EH (cell line): ENCODE results near the gene TSPAN5.

ENCODE experiments used
- DNase-seq: peaks from one replicate; pipeline ENCODE4 v3.0.0-alpha.2; 2015; ENCODE audit warnings: low read depth

TSPAN5 gene

GRCh38 chr4:98585596-98585995, 72.8 kb downstream of the TSPAN5 start:
- DNase-seq: no peak

GRCh38 chr4:98584265-98584664, 74.1 kb downstream of the TSPAN5 start:
- DNase-seq: no peak

GRCh38 chr4:98583265-98583664, 75.1 kb downstream of the TSPAN5 start:
- no peak for DNase-seq

GRCh38 chr4:98581126-98581525, 77.3 kb downstream of the TSPAN5 start:
- DNase-seq: no peak

GRCh38 chr4:98577956-98578355, 80.5 kb downstream of the TSPAN5 start:
- DNase-seq: no peak

- DNase-seq: no peak
Measured at GRCh38 chr4:98574816-98575215, 83.6 kb downstream of the TSPAN5 start.

DNA sequence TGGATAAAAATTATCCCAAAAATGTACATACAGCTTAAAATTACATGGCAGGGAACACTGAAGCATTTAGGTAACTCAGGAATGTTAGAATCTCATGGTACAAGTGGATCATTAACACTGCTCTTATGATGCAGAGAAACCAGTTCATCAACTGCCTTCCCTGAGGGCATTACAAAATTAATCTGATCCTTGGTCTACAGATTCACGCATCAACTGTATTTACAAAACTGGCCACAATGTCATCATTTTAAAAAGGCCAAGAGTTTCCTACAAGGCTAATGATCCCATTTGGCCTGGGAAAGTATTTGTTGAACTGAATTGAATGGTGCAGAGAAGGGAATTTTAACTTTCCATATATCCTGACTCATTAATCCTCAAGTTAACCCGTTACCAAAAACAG, 84.6 kb downstream of the TSPAN5 start:
- DNase-seq: peak; percentile 59

DNA sequence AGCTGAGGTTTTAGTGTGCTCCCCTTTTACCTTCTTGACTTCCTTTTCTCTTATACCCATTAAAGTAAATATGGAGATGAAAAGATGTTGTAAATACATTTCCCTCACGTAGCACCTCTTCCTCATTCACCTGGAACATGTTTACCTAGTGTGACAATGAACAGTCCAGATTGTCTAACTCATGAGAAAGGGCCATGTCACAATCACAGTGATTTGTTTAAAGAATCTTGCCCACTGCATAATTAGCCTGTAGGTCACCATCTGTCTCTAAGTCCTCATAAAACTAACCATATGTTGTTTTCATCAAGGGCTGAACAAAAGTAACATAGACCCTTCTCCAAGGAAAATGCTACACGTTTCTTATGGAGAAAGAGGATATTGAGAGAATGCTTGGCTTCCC, 85.7 kb downstream of the TSPAN5 start:
- peak; percentile 32 for DNase-seq

GRCh38 chr4:98571161-98571786, 87.1 kb downstream of the TSPAN5 start:
- DNase-seq: no peak

GRCh38 chr4:98570151-98570797, 88.1 kb downstream of the TSPAN5 start:
- DNase-seq: no peak

DNA sequence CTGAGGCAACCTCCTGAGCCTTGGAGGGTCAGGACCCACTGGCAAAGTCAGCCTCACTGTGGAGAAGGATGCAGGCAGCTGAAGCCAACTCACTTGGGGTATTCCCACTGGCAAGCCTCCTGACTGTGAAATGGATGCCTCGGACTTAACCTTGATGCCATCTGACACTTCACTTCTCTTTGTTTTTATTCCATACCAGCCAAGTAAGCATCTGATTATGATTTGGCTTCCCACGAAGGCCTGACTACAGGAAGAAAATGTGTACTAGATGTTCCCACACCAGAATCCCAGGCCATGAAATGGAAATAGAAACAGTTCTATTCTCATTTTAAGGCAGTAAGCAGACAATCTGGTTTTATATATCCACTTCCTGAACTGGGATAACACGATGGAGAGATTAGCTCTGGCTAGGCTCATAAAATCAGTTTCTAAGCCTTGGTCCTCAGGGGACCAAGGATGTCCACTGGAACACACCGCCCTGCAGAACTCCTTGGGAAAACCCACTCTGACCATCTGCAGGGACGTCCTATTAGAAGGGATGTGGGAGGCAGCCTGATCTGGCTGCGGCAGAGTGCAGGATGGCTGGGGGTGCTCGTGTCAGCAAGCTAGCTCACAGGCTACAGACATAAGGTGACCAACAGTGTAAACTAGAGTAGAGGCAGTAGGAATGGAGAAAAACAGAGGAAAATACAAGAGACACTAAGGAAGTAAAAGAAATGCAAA, 89.3 kb downstream of the TSPAN5 start:
- DNase-seq: peak; percentile 58

DNA sequence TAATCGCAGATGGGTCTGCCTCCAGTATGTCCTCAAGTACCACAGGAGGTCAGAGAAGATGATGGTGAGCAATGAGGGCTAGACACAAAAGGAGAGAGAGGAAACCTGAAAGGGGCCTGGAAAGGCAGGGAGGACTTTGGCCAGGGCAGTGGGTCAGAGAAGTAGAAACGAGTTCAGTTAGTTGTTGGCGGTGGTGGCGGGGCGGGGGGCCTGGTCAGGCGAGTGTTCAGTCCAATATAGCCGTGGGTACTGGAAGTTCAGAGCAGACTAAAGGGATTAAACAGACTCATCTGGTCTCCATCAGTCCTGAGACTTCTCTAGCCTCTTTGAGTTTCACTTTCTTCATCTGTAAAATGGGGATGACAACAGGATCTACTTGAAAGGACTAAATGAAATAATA, 90.8 kb downstream of the TSPAN5 start:
- no peak for DNase-seq

DNA sequence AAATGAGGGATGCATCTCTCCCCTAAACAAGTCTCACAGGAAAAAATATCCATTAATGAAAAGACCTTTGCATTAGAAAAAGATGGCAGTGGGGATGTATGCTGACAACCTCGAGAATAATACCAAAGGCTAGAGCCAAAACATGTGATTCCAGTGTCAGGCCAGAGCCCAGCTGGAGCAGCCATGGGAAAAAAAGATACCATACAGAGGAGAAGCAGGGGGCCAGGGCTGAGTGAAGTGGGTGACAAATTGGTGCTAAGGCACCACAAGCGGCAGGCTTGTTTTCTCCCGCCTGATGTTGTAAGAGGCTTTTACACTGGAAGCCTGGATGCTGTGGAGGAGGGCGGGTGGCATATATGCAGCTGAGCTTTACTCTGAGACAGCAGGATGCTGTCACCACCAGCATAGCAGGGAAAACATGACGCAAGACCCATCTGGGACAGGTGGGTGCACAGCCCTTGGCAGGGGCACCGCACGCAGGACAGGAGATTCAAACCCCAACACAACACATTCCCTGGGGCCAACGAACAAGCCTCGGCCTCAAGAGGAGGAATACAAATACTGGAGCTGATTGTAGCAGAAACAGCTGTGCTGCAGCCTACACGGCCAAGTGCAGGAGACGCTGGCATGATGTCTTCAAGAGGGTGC, 91.9 kb downstream of the TSPAN5 start:
- DNase-seq: no peak

DNA sequence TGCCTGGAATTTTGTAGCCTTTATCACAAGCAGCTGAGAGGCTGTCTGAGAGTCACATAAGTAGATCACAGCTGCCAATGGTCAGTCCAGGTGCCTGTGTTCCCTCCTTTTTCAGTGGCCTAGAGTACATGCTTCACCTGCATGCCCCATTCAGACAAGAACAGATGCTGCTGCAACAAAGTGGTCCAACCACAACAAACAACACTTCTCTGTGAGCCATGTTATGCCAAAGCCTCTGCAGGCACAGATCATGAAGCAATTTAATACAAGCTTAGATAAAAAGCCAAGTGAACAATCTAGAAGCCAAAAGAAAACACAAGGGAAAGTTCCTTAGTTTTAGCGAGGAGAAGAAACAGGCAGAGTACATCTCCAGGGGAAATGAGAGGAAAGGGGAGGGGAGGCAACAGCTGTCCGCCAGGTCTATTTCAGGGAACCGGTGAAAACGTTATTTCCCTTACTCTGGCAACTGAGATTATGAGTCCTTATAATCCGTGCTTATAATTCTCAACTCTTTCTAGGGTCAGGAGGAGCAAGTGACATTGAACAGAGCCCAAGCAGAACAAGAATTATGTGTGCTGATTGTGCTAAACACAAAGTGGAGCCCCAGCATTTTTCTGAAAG, 92.6 kb downstream of the TSPAN5 start:
- DNase-seq: no peak

GRCh38 chr4:98564852-98565251, 93.6 kb downstream of the TSPAN5 start:
- DNase-seq: no peak

DNA sequence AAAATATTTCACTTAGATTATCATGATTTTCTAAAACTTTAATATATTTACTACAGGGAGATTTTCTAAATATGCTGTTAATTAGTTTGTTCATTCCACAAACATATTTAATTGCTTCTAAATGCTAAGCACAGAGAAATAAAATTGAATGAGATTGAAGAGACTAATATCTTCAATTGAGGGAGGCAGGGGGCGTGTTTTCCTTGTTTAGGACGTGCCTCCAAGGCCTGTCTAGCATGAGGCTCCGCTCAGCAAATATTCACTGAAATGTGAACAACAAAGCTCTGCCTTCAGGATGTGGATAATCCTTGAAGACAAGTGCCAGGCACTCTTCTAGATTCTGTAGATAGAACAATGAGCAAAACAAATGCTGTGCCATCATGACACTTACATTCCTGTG, 98.1 kb downstream of the TSPAN5 start:
- no peak for DNase-seq

DNA sequence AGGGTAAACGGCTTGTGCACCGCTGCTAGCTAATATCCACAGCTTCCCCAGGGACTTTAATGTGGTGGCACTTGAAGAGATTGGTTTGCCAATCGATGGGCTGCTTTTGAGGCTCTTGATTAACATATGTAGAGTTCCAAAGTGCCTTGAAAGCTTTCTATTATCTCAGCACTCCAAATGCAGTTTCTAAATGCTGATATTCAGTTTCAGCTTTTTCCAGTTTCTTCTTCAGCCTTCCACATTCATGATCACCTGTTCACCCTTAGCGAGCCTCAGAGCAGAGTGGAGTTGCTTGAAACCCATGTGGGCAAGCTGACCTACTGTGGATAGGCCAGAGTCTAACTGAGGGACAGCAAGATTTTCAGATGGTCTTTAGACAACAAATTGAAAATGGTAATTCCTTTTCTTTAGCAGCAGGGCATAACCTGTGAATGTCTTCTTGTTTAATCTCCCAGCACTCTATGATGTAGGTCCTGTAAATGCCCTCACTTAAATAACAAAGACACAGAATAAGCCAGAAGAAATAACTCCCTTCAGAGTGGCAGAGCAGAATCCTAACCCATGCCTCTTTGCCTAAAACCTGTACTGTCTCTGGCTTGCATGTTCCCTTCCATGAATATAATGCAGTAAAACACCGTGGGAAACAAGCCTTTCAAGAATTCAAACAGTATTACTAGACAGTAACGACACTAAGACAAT, 99.8 kb downstream of the TSPAN5 start:
- no peak for DNase-seq

DNA sequence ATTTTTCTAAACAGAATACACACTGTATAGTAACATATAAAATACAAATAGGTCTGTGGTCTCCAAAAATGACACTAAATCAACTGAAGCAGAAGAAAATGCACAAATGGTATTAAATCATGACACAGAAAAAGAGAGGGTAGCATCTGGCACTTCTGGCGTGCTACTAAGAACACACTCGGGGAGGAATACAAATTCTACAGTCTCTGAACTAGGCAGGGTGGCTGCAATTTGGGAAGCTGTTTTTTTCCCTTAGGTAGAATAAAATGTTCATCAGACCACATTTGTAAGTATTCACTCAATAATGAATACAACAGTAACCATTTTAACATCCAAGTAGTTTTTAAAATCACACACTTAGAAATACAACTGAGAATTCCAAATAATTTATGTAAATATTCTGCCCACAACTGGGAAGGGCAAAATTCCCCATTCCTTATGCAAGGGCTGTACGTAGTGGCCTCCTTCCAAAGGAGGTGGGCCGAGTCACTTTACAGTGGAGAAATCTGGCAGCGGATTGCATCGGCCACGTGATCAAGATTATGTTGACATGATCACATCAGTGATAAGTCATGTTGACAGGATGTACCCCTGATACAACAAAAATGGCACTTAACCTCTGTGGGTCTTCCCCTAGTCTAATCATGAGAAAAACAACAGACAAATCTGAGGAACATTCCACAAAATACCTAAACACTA, 101.1 kb downstream of the TSPAN5 start:
- peak; percentile 57 for DNase-seq

DNA sequence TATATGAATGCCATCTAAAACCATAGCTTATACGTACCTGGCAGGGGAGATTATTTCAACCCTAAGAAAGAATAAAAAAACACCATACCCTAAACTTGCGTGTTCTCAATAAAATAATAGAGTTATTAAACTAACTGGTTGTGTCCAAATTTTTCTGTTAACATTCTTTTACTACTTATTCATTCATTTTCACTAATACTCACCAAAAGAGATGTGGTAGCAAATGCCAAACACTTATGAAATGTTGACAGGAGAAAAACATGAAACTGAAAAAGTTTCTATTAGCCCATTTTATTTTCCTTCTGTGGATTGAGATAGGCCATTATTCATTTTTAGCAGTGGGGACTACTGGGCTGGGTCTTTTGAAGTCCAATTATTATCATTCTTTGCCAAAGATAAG, 102.0 kb downstream of the TSPAN5 start:
- peak; percentile 27 for DNase-seq

DNA sequence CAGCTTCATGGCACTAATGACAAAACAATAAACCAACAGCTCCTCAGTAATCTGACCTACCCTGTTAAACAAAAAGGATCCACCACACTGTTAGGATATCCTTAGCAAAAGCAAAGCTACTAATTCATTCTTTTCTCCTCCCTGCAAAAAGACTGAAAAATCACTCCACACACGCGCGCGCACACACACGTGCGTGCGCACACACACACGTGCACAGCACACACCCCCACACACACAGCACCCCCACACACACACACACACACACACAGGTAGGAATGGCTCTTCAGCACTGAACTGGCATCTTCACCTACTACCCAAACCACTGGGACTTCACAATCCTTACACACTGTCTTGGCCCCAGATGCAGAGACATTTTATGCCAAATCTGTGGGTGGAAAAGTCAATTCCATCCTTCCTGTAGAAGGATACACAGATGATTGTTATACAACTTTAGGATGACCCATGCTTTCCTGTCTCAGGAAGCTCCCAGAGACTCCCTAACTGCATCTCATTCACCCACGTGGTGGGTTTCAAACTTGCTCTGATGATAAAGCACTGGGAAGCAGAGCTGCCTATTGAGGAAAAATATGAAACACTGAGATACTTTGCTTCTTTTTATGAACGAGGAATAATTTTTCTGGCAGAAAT, 102.5 kb downstream of the TSPAN5 start:
- peak; percentile 14 for DNase-seq
